GM19452 (cell line): ENCODE results near the gene PLXND1.
"Not testable (repeated sequence)": the region's sequence is repeated elsewhere in the genome, so short reads cannot be mapped to it uniquely, and the experiment has no call there.

ENCODE experiments used
- ATAC-seq: cut with Tn5 transposase; IDR thresholded peaks from one replicate; pipeline ENCODE4 v1.9.1; 2021; ENCODE audit not compliant: unreplicated experiment

Gene PLXND1

DNA sequence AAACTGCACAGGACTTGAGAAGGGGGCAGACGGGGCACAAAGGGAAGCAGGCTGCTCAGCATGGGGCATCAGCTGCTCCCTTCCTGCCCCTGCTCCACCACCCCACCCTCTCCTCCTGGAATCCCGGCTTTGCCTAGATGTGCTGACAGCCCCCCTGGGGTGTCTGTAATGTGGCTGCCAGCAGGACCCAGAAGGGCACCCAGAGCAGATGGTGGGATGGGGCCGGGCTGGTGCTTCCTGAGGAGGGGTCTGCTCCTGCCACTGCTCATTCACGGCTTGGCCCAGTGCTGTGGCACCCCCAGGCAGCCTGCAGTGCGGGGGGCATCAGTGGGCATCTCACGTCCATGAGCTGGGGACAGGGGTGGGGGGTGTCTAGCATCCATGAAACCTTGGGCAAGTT, 53.3 kb downstream of the PLXND1 start:
- ATAC-seq, result no peak

DNA sequence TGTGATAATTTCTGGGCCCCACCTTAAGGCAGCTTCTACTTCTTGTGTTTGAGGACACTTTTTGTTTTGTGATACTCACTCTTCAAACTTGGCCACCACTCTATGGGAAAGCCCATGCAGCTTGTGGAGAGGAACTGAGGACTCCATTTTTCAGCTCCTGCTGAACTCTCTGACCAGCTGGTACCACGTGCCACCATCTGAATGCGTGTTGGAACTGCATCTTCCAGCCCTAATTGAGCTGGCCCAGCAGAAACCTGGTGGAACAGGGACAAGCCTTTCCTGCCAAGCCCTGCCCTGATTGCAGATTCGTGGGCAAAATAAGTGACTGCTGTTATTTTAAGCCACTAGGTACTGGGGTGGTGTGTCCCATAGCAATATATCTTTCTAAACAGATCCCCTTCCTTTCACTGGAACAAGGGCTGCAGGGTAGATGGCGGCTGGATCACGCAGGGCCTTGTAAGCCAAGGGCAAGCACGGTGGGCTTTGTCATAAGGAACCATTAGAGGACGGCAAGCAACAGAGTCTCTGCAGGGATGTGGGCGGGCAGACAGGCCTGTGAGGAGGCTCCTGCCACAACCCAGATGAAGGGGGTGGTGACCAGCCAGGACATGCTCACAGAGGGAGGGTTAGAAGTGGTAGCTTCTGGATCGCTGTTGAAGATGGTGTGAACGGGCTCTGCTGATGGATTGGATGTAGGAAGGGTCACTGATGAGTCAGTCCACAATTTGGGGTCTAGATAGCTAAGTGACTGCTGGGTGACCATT, 54.0 kb downstream of the PLXND1 start:
- ATAC-seq, result no peak

GRCh38 chr3:129549805-129550204, 56.7 kb downstream of the PLXND1 start:
- ATAC-seq, result no peak

GRCh38 chr3:129549006-129549800, 57.3 kb downstream of the PLXND1 start:
- no peak for ATAC-seq

DNA sequence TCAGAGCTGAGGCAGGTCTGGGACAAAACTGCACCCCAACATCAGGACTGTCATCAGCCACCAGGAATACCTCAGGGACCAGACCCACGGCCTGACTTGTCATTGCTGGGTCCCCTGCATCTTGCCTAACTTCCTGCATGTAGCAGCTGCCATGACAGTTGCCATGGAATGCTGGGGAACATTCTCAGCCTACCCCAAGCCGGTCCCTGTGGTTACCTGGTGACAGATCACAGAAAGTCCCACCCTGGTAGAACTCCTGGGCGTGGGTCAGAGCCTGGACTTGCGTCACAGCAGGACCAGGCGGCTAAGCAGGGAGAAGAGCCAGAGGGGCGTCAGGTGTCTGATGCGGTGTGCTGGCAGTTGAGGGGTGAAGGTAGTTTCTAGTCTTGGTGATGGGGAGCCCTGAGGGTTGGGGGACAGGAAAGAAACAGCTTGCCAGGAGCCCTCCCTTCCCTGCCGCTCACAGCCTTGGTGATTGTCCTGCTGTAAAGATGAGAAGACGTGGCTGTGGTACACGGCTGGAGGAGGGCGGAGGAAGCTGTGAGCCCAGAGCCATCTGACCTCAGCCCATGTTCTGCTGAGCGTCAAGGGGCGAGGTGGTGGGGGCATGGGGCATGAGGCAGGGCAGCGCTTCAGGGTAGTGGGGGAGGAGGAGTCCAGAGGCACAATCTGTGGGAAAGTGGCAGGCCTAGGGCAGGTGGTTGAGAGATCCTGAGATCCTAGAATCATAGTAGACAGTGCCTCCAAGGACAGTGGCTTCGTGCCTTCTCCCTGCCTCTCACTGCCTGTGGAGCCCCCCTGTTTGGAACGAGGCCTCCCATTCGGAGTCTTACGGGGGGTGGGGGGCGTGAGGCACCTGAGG, 58.1 kb downstream of the PLXND1 start:
- no peak for ATAC-seq

- ATAC-seq, result no peak
Measured at GRCh38 chr3:129547241-129547640, 59.2 kb downstream of the PLXND1 start.

DNA sequence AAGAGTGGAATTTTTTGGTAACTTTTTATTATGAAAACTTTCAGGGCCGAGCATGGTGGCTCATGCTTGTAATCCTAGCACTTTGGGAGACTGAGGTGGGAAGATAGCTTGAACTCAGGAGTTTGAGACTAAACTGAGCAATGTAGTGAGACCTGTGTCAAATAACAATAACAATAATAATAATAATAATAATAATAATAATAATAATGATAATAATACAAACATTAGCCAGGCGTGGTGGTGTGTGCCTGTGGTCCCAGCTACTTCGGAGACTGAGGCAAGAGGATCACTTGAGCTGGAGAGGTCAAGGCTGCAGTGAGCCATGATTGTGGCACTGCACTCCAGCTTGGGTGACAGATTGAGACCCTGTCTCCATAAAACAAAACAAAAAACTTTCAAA, 60.5 kb downstream of the PLXND1 start:
- ATAC-seq, result not testable (repeated sequence)

DNA sequence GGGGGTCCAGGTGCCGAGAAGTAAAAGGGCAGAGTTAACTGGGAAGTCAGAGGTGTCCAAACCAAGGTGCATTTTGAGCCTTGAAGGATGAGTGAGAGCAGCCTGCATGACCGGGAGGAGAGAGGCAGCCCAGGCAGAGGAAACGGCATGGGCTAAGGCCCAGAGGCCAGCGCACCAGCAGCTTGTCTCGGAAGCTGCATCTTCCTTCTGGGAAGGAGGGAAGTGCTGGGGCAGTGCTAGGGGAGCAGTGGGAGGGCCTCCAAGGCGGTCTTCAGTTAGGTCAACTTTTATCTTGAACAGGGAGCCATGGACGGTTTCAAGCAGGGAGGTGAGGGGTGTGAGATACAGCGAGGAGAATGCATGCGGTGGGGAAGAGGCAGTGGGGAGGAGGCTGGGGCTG, 62.5 kb downstream of the PLXND1 start:
- no peak for ATAC-seq

DNA sequence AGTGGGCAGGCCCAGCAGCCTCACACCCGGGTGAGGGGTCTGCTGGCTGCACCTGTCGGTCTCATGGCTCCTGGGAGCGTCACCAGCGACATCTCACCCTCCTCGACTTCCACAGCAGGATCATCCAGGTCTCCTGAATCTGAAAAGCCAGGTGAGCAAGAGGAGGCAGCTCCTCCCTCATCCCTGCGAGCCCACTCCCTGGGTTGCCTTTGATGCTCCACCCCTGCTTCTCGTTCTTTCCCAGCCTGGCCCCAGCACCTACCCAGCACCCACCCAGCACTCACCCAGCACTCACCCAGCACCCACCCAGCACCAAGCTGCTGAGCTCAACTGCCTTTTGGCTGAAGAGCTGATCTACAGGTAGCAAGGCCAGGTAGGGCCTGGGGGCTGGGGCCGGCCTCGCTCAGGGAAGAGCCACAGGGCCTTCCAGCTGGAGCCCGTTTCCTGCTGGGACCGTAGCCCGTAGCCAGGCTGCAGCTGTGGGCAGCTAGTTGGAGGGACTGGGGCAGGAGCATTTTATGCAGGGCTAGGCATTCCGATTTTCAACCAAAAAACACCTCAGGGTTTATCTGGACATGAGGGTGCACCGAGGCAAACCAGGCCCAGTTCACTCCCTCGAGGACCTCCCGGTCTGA, 63.2 kb downstream of the PLXND1 start, which contains the start of gene H1-8:
TSS of gene H1-8 (plus strand) at position 20 of the 635 bp plus-strand sequence. CDS start at position 64, 44 bp downstream.
- ATAC-seq, result no peak

GRCh38 chr3:129542747-129543146, 63.7 kb downstream of the PLXND1 start:
- no peak for ATAC-seq

- ATAC-seq, result no peak
Measured at GRCh38 chr3:129540776-129541516, 65.5 kb downstream of the PLXND1 start.

DNA sequence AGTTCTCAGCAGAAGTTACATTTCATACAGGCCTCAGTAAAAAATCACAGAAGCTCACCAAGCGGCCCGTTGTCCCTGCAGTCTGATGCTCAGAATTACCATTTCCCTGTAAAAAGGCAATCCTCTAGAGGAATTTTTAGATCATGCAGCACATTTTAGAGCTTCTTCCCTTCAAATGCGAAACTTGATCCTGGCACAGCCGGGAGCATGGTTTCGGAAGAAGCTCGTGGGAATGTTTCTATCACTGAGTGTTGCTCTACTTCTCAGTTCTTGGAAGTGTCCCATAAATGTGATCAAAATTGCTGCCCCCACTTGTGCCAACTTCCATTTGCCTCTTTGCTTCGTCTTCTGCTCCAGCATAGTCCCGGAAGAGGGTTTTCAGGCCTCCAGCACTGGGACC, 67.3 kb downstream of the PLXND1 start:
- no peak for ATAC-seq

- no peak for ATAC-seq
Measured at GRCh38 chr3:129536804-129537203, 69.7 kb downstream of the PLXND1 start.

- ATAC-seq, result no peak
Measured at GRCh38 chr3:129536374-129536667, 70.2 kb downstream of the PLXND1 start.

- no peak for ATAC-seq
Measured at GRCh38 chr3:129535075-129535474, 71.4 kb downstream of the PLXND1 start.

DNA sequence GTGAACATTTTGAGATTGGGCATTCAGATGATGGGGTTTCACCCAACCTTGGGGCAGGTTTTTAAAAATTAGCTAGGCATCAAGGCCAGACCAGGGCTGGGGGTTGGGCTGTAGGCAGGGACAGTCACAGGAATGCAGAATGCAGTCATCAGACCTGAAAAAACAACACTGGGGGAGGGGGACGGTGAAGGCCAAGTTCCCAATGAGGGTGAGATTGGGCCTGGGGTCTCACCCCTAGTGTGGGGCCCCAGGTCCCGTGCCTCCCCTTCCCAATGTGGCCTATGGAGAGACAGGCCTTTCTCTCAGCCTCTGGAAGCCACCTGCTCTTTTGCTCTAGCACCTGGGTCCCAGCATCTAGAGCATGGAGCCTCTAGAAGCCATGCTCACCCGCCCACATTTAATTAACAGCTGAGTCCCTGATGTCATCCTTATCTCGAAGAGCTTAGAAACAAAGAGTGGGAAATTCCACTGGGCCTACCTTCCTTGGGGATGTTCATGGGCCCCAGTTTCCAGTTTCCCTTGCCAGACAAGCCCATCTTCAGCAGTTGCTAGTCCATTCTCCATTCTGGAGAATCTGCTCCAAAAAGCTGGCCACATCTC, 71.9 kb downstream of the PLXND1 start:
- no peak for ATAC-seq

DNA sequence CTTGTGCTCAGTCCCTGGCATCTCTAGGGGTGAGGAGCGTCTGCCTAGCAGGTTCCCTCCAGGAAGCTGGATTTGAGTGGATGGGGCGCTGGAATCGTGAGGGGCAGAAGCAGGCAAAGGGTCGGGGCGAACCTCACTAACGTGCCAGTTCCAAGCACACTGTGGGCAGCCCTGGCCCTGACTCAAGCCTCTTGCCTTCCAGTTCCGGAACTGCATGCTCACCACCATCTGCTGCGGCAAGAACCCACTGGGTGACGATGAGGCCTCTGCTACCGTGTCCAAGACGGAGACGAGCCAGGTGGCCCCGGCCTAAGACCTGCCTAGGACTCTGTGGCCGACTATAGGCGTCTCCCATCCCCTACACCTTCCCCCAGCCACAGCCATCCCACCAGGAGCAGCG, 73.1 kb downstream of the PLXND1 start:
- ATAC-seq, result no peak

GRCh38 chr3:129532261-129532660, 74.2 kb downstream of the PLXND1 start:
- no peak for ATAC-seq

DNA sequence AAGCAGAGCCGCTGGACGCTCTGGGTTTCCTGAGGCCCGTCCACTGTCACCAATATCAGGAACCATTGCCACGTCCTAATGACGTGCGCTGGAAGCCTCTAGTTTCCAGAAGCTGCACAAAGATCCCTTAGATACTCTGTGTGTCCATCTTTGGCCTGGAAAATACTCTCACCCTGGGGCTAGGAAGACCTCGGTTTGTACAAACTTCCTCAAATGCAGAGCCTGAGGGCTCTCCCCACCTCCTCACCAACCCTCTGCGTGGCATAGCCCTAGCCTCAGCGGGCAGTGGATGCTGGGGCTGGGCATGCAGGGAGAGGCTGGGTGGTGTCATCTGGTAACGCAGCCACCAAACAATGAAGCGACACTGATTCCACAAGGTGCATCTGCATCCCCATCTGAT, 74.8 kb downstream of the PLXND1 start:
- no peak for ATAC-seq

GRCh38 chr3:129530821-129531220, 75.7 kb downstream of the PLXND1 start:
- ATAC-seq, result no peak
